ENCODE results near the gene STUM. TPM values are rescaled to one million over a fixed set of nuclear protein-coding genes. Genes with fewer than 3 reads are reported as not detected.
A peak's percentile ranks its signal among the peaks of the same experiment; 100 is the strongest.
"Not testable (repeated sequence)": the region's sequence is repeated elsewhere in the genome, so short reads cannot be mapped to it uniquely, and the experiment has no call there.

The STUM gene
- total RNA-seq (under 1 TPM in 8 of 9 donors, not detected in 1; 0.13 to 0.43 (median 0.18) TPM), polyA plus RNA-seq (under 1 TPM; 0.24 to 0.44 (median 0.33) TPM)
- long read RNA-seq, donor 1 = 0 reads
- long read RNA-seq, donor 2 = 0 reads
- long read RNA-seq, donor 3 = 0 reads
- long read RNA-seq, donor 4 = 0 reads
- long read RNA-seq, donor 5 = 0 reads
- long read RNA-seq, donor 6 = 0 reads
- long read RNA-seq, donor 7 = 0 reads
- long read RNA-seq, donor 8 = 0 reads
- long read RNA-seq, donor 9 = 0 reads
- long read RNA-seq, donor 10 = 0 reads

- no peak within 1 kb of the TSS for H3K27ac ChIP-seq
These were observed at the start of gene STUM for GRCh38 chr1:226548256-226549093. Gene STUM, plus strand, starts transcription at chr1:226548764. Its CDS starts 141 bp downstream, at chr1:226548905.

GRCh38 chr1:226499699-226500098 lies 48.9 kb upstream of the STUM start:
- H3K27me3 ChIP-seq; H3K9me3 ChIP-seq (replicated peaks in 1 of 3); H3K36me3 ChIP-seq (replicated peaks in 1 of 2); H3K4me1 ChIP-seq (replicated peaks in 1 of 2); H3K27ac ChIP-seq; intact Hi-C loops (cut with DNase I); DNase-seq; H3K4me3 ChIP-seq: not testable (repeated sequence)
- 81 to 89% (median 88%) methylated on average over 3 of the region's 3 CpGs for WGBS, 4 donors

More at GRCh38 chr1:226548256-226549093, at the start of gene STUM:
- Histone ChIP-seq H3K27me3 (peaks cover 16% of the 10 kb centered on the region), H3K4me3 (peak within 1 kb of the TSS in 2 of 4 donors; percentile 10 to 64), H3K36me3 (replicated peaks in 1 of 2) (no peaks in the 10 kb centered on the region), H3K9me3 (replicated peaks in 1 of 3) (no peaks in the 10 kb centered on the region), H3K4me1 (replicated peaks in 1 of 2) (peaks cover 16 to 19% of the 10 kb centered on the region in 2 donors)
- intact Hi-C loops (cut with DNase I) = loop anchor here (5.0 to 10.0 kb wide), 2 partner anchors 59 to 276 kb away; no protein-coding TSS in a partner anchor
- TF ChIP-seq POLR2A (IDR thresholded peaks at IDR 0.05) = no peak
- no peak for TF ChIP-seq CTCF (IDR thresholded peaks at IDR 0.05)
- 0 to 4% (median 1%) methylated on average over 18 to 82 of the region's 82 CpGs for WGBS, 4 donors
- peak in 4 of 7 donors; percentile 24 to 51 (median 32) for DNase-seq

GRCh38 chr1:226506021-226506420 lies 42.5 kb upstream of the STUM start:
- TF ChIP-seq POLR2A (IDR thresholded peaks at IDR 0.05) (no peak), CTCF (IDR thresholded peaks at IDR 0.05) (no peak)
- Histone ChIP-seq H3K27me3 (peaks cover 7% of the 10 kb centered on the region), H3K36me3 (replicated peaks in 1 of 2) (no peaks in the 10 kb centered on the region), H3K9me3 (replicated peaks in 1 of 3) (no peaks in the 10 kb centered on the region), H3K4me3 (no peak overlapping the region), H3K27ac (no peak overlapping the region), H3K4me1 (replicated peaks in 1 of 2) (no peaks in the 10 kb centered on the region)
- WGBS, 4 donors = 55 to 70% (median 61%) methylated on average over 2 of the region's 2 CpGs
- no peak for DNase-seq
- intact Hi-C loops (cut with DNase I) = no loop called here

GRCh38 chr1:226506921-226507320 lies 41.6 kb upstream of the STUM start:
- peaks cover 7% of the 10 kb centered on the region for H3K27me3 ChIP-seq
- no peak overlapping the region for H3K4me3 ChIP-seq
- no peaks in the 10 kb centered on the region for H3K36me3 ChIP-seq (replicated peaks in 1 of 2)
- WGBS, 4 donors = 89 to 95% (median 92%) methylated on average over 5 of the region's 5 CpGs
- no peak overlapping the region for H3K27ac ChIP-seq
- no peaks in the 10 kb centered on the region for H3K4me1 ChIP-seq (replicated peaks in 1 of 2)
- no peak for DNase-seq
- intact Hi-C loops (cut with DNase I) = no loop called here
- TF ChIP-seq CTCF (IDR thresholded peaks at IDR 0.05) (no peak), POLR2A (IDR thresholded peaks at IDR 0.05) (no peak)
- H3K9me3 ChIP-seq (replicated peaks in 1 of 3) = no peaks in the 10 kb centered on the region

All from adrenal gland (tissue), 19 donors.